Mesendoderm (in vitro differentiated cells): ENCODE measurements around the gene EFCC1.
A peak's percentile ranks its signal among the peaks of the same experiment; 100 is the strongest.

ENCODE experiments used
- DNase-seq: peaks from one replicate; pipeline ENCODE4 v3.0.0; 2013
- H2AK5ac ChIP-seq: 2 replicates; pipeline ENCODE4 v1.6.1; 2013; ENCODE audit warnings: low read length, inconsistent platforms
- H2BK120ac ChIP-seq: 2 replicates; pipeline ENCODE4 v1.6.1; 2013; ENCODE audit warnings: low read depth, mild to moderate bottlenecking, low read length, moderate library complexity, mixed read lengths
- H2BK15ac ChIP-seq: replicated peaks from 2 replicates; pipeline ENCODE4 v1.6.1; 2013; ENCODE audit warnings: low read depth, mild to moderate bottlenecking, moderate library complexity
- H2BK5ac ChIP-seq: 2 replicates; pipeline ENCODE4 v1.6.1; 2013; ENCODE audit warnings: low read length, inconsistent platforms
- H3K18ac ChIP-seq: 2 replicates; pipeline ENCODE4 v1.6.1; 2013; ENCODE audit warnings: mild to moderate bottlenecking, low read length, mixed read lengths
- H3K23ac ChIP-seq: one replicate; pipeline ENCODE4 v1.6.1; 2013; ENCODE audit warnings: low read length
- H3K27ac ChIP-seq: 2 replicates; pipeline ENCODE4 v1.5.1; 2013; ENCODE audit warnings: low read depth, mild to moderate bottlenecking, inconsistent platforms, low read length, moderate library complexity
- H3K27me3 ChIP-seq: 2 replicates; pipeline ENCODE4 v1.6.1; 2013; ENCODE audit warnings: low read length, control low read depth, mild to moderate bottlenecking, inconsistent platforms; ENCODE audit not compliant: insufficient read depth, poor library complexity
- H3K36me3 ChIP-seq: 2 replicates; pipeline ENCODE4 v1.6.1; 2013; ENCODE audit warnings: low read length, inconsistent platforms; ENCODE audit not compliant: control insufficient read depth, insufficient read depth
- H3K4ac ChIP-seq: one replicate; pipeline ENCODE4 v1.6.1; 2013; ENCODE audit warnings: low read depth, mild to moderate bottlenecking, low read length, moderate library complexity
- H3K4me1 ChIP-seq: 2 replicates; pipeline ENCODE4 v1.6.1; 2013; ENCODE audit warnings: low read depth, low read length, inconsistent platforms; ENCODE audit not compliant: control insufficient read depth
- H3K4me2 ChIP-seq: 2 replicates; pipeline ENCODE4 v1.6.1; 2013; ENCODE audit warnings: low read length
- H3K4me3 ChIP-seq: 2 replicates; pipeline ENCODE4 v1.5.1; 2013; ENCODE audit warnings: mild to moderate bottlenecking, low read length
- H3K56ac ChIP-seq: one replicate; pipeline ENCODE4 v1.6.1; 2013; ENCODE audit warnings: low read length
- H3K79me1 ChIP-seq: 2 replicates; pipeline ENCODE4 v1.6.1; 2013; ENCODE audit warnings: low read length, inconsistent platforms
- H3K79me2 ChIP-seq: 2 replicates; pipeline ENCODE4 v1.6.1; 2013; ENCODE audit warnings: mild to moderate bottlenecking, low read length; ENCODE audit not compliant: control insufficient read depth, insufficient read depth
- H3K9ac ChIP-seq: 2 replicates; pipeline ENCODE4 v1.6.1; 2013; ENCODE audit warnings: low read length, inconsistent platforms
- H4K5ac ChIP-seq: one replicate; pipeline ENCODE4 v1.6.1; 2013; ENCODE audit warnings: low read length
- H4K8ac ChIP-seq: one replicate; pipeline ENCODE4 v1.6.1; 2013; ENCODE audit warnings: low read depth, mild to moderate bottlenecking, control low read depth, low read length, moderate library complexity
- WGBS: extraction: QIAGEN DNeasy Blood & Tissue Kit; methylation state at CpG from one replicate; pipeline ENCODE4 v1.1.7; 2013; ENCODE audit warnings: low lambda C conversion rate, missing lambda C conversion rate; ENCODE audit not compliant: insufficient coverage; ENCODE audit errors: extremely low coverage; 5-methylcytosine and 5-hydroxymethylcytosine counted together

The EFCC1 gene

GRCh38 chr3:129027544-129027880, 26.4 kb downstream of the EFCC1 start:
- no peak overlapping the region for H2BK5ac ChIP-seq
- H3K27me3 ChIP-seq: no peaks in the 10 kb centered on the region
- no peak overlapping the region for H2BK15ac ChIP-seq
- no peak overlapping the region for H3K56ac ChIP-seq
- peak overlapping the region; percentile 38 for H3K9ac ChIP-seq
- no peak overlapping the region for H3K27ac ChIP-seq
- no CpG with 5 or more reads among the region's 15 CpGs for WGBS
- no peak overlapping the region for H3K4ac ChIP-seq
- no peak for DNase-seq
- no peak overlapping the region for H2BK120ac ChIP-seq
- H3K4me3 ChIP-seq: no peak overlapping the region
- no peaks in the 10 kb centered on the region for H3K79me2 ChIP-seq
- no peak overlapping the region for H4K5ac ChIP-seq
- H2AK5ac ChIP-seq: no peak overlapping the region
- peaks cover 1% of the 10 kb centered on the region for H3K4me1 ChIP-seq
- H3K4me2 ChIP-seq: peak overlapping the region; percentile 44
- no peak overlapping the region for H4K8ac ChIP-seq
- no peaks in the 10 kb centered on the region for H3K79me1 ChIP-seq
- H3K18ac ChIP-seq: peak overlapping the region; percentile 11
- no peaks in the 10 kb centered on the region for H3K36me3 ChIP-seq
- no peak overlapping the region for H3K23ac ChIP-seq

- H3K4me1 ChIP-seq: peaks cover 1% of the 10 kb centered on the region
- H4K5ac ChIP-seq: no peak overlapping the region
- DNase-seq: no peak
- no peak overlapping the region for H4K8ac ChIP-seq
- WGBS: no CpG with 5 or more reads among the region's 13 CpGs
- no peak overlapping the region for H2BK120ac ChIP-seq
- H3K79me1 ChIP-seq: no peaks in the 10 kb centered on the region
- H3K56ac ChIP-seq: no peak overlapping the region
- H3K27ac ChIP-seq: no peak overlapping the region
- no peaks in the 10 kb centered on the region for H3K36me3 ChIP-seq
- H3K18ac ChIP-seq: no peak overlapping the region
- no peak overlapping the region for H3K23ac ChIP-seq
- no peak overlapping the region for H3K4me2 ChIP-seq
- H2AK5ac ChIP-seq: no peak overlapping the region
- H3K4ac ChIP-seq: no peak overlapping the region
- H3K27me3 ChIP-seq: no peaks in the 10 kb centered on the region
- no peaks in the 10 kb centered on the region for H3K79me2 ChIP-seq
- no peak overlapping the region for H2BK15ac ChIP-seq
- no peak overlapping the region for H2BK5ac ChIP-seq
- H3K4me3 ChIP-seq: no peak overlapping the region
- H3K9ac ChIP-seq: no peak overlapping the region
Observed at GRCh38 chr3:129028866-129029265, 27.8 kb downstream of the EFCC1 start.

GRCh38 chr3:129030611-129031010, 29.5 kb downstream of the EFCC1 start:
- H2BK15ac ChIP-seq: no peak overlapping the region
- H3K4me1 ChIP-seq: peaks cover 1% of the 10 kb centered on the region
- no peak overlapping the region for H3K4me3 ChIP-seq
- no peak overlapping the region for H2BK120ac ChIP-seq
- no peak overlapping the region for H3K23ac ChIP-seq
- H4K5ac ChIP-seq: no peak overlapping the region
- no peak overlapping the region for H4K8ac ChIP-seq
- H2AK5ac ChIP-seq: no peak overlapping the region
- no peaks in the 10 kb centered on the region for H3K79me2 ChIP-seq
- H3K18ac ChIP-seq: no peak overlapping the region
- no peak overlapping the region for H3K9ac ChIP-seq
- no peak overlapping the region for H3K27ac ChIP-seq
- no CpG with 5 or more reads among the region's 4 CpGs for WGBS
- no peak overlapping the region for H3K4ac ChIP-seq
- H2BK5ac ChIP-seq: no peak overlapping the region
- H3K27me3 ChIP-seq: no peaks in the 10 kb centered on the region
- H3K4me2 ChIP-seq: no peak overlapping the region
- DNase-seq: no peak
- no peak overlapping the region for H3K56ac ChIP-seq
- no peaks in the 10 kb centered on the region for H3K79me1 ChIP-seq
- H3K36me3 ChIP-seq: no peaks in the 10 kb centered on the region

- peaks cover 1% of the 10 kb centered on the region for H3K4me1 ChIP-seq
- H4K8ac ChIP-seq: no peak overlapping the region
- H3K27me3 ChIP-seq: no peaks in the 10 kb centered on the region
- H3K9ac ChIP-seq: no peak overlapping the region
- H3K4me2 ChIP-seq: no peak overlapping the region
- H3K27ac ChIP-seq: no peak overlapping the region
- H3K4me3 ChIP-seq: no peak overlapping the region
- H3K18ac ChIP-seq: no peak overlapping the region
- H2BK5ac ChIP-seq: no peak overlapping the region
- no peak overlapping the region for H3K4ac ChIP-seq
- H4K5ac ChIP-seq: no peak overlapping the region
- DNase-seq: no peak
- WGBS: no CpG with 5 or more reads among the region's 10 CpGs
- no peak overlapping the region for H3K56ac ChIP-seq
- H2BK120ac ChIP-seq: no peak overlapping the region
- no peaks in the 10 kb centered on the region for H3K36me3 ChIP-seq
- no peak overlapping the region for H3K23ac ChIP-seq
- no peaks in the 10 kb centered on the region for H3K79me2 ChIP-seq
- no peaks in the 10 kb centered on the region for H3K79me1 ChIP-seq
- no peak overlapping the region for H2AK5ac ChIP-seq
- no peak overlapping the region for H2BK15ac ChIP-seq
Observed at GRCh38 chr3:129031476-129032215, 30.5 kb downstream of the EFCC1 start.

- no peak for DNase-seq
- H3K4me3 ChIP-seq: no peak overlapping the region
- no peak overlapping the region for H3K27ac ChIP-seq
- H3K9ac ChIP-seq: no peak overlapping the region
- H2BK15ac ChIP-seq: no peak overlapping the region
- H3K36me3 ChIP-seq: no peaks in the 10 kb centered on the region
- H2BK120ac ChIP-seq: no peak overlapping the region
- no peak overlapping the region for H2BK5ac ChIP-seq
- H3K27me3 ChIP-seq: no peaks in the 10 kb centered on the region
- no peaks in the 10 kb centered on the region for H3K79me1 ChIP-seq
- no peaks in the 10 kb centered on the region for H3K79me2 ChIP-seq
- H2AK5ac ChIP-seq: no peak overlapping the region
- H4K8ac ChIP-seq: no peak overlapping the region
- no peak overlapping the region for H3K56ac ChIP-seq
- H4K5ac ChIP-seq: no peak overlapping the region
- H3K18ac ChIP-seq: no peak overlapping the region
- H3K4me1 ChIP-seq: no peaks in the 10 kb centered on the region
- no peak overlapping the region for H3K4me2 ChIP-seq
- no CpG with 5 or more reads among the region's 14 CpGs for WGBS
- no peak overlapping the region for H3K4ac ChIP-seq
- H3K23ac ChIP-seq: no peak overlapping the region
Observed at GRCh38 chr3:129032716-129033115, 31.6 kb downstream of the EFCC1 start.

- no peak overlapping the region for H2BK5ac ChIP-seq
- H2BK15ac ChIP-seq: no peak overlapping the region
- no peaks in the 10 kb centered on the region for H3K79me2 ChIP-seq
- no peaks in the 10 kb centered on the region for H3K27me3 ChIP-seq
- H2BK120ac ChIP-seq: no peak overlapping the region
- no peak overlapping the region for H3K27ac ChIP-seq
- no peak overlapping the region for H3K9ac ChIP-seq
- no peaks in the 10 kb centered on the region for H3K4me1 ChIP-seq
- no CpG with 5 or more reads among the region's 7 CpGs for WGBS
- H2AK5ac ChIP-seq: no peak overlapping the region
- no peak overlapping the region for H4K8ac ChIP-seq
- H3K23ac ChIP-seq: no peak overlapping the region
- H3K79me1 ChIP-seq: no peaks in the 10 kb centered on the region
- H3K56ac ChIP-seq: no peak overlapping the region
- no peak overlapping the region for H3K4me3 ChIP-seq
- H3K18ac ChIP-seq: no peak overlapping the region
- DNase-seq: no peak
- no peak overlapping the region for H4K5ac ChIP-seq
- no peak overlapping the region for H3K4me2 ChIP-seq
- no peaks in the 10 kb centered on the region for H3K36me3 ChIP-seq
- H3K4ac ChIP-seq: no peak overlapping the region
Observed at GRCh38 chr3:129033151-129033550, 32.0 kb downstream of the EFCC1 start.
